A549 (cell line): ENCODE results near the gene ACTN1. TPM values are rescaled to one million over a fixed set of nuclear protein-coding genes. Genes with fewer than 3 reads are reported as not detected.

Experiments
- ATAC-seq, 2 experiments: fragments of 200-7000 bp in 1 of 2; fragments of >200 bp in 1 of 2; cut with Nextera tagmentation in 1 of 2; cut with Tn5 transposase in 1 of 2; 3 replicates each; pipeline versions ENCODE4 v1.8.0 to v1.9.1; 2018 to 2020; ENCODE audit warnings: mild to moderate bottlenecking in 1 of 2, moderate library complexity in 1 of 2
- CTCF ChIA-PET: fragments of 300-600 bp; sonication (Branson Sonifier 250); formaldehyde crosslinking; extraction: SDS; loops from one replicate; lab custom pipeline; 2021; ENCODE audit warnings: antibody characterized with exemption, inconsistent platforms; lab: Yijun Ruan, JAX
- POLR2A ChIA-PET: fragments of 350-600 bp; formaldehyde crosslinking; extraction: SDS; loops from one replicate; lab custom pipeline; 2021; ENCODE audit warnings: antibody characterized with exemption, inconsistent platforms; lab: Yijun Ruan, JAX
- DNase-seq, 2 experiments: peaks; one replicate each; pipeline versions ENCODE4 v3.0.0 to v3.0.0-alpha.2; 2011 to 2016; ENCODE audit warnings: low read depth in 1 of 2, low spot score in 1 of 2
- FAIRE-seq: peaks from 2 replicates; lab custom pipeline; 2011; peaks lifted over from hg19 to GRCh38; lab: Jason Lieb, UNC
- H3K27ac ChIP-seq, 2 experiments: fragments of >200 bp; sonication (Bioruptor Twin); formaldehyde crosslinking; 3 replicates each; pipeline ENCODE4 v1.5.1; 2016 to 2017
- H3K4me1 ChIP-seq: fragments of >200 bp; sonication (Bioruptor Twin); formaldehyde crosslinking; 3 replicates; pipeline ENCODE4 v1.6.1; 2016
- H3K4me2 ChIP-seq: fragments of >200 bp; sonication (Bioruptor Twin); formaldehyde crosslinking; 3 replicates; pipeline ENCODE4 v1.6.1; 2016
- H3K4me3 ChIP-seq: fragments of >200 bp; sonication (Bioruptor Twin); formaldehyde crosslinking; 3 replicates; pipeline ENCODE4 v1.5.1; 2016
- H3K9me3 ChIP-seq: fragments of >200 bp; sonication (Bioruptor Twin); formaldehyde crosslinking; 3 replicates; pipeline ENCODE4 v1.6.1; 2016
- CHD2 ChIP-seq: fragments of 150-350 bp; IDR thresholded peaks from 2 replicates; pipeline ENCODE4 v1.6.1; 2014; ENCODE audit warnings: low read length; ENCODE audit not compliant: partially characterized antibody
- FOSB ChIP-seq: fragments of 250-450 bp; sonication (Bioruptor Pico); IDR thresholded peaks from 2 replicates; pipeline ENCODE4 v1.5.0; 2020; ENCODE audit warnings: mild to moderate bottlenecking, moderate library complexity
- HOXA7 ChIP-seq: fragments of 250-450 bp; sonication (Bioruptor Pico); IDR thresholded peaks from 2 replicates; pipeline ENCODE4 v1.5.0; 2020; ENCODE audit warnings: mild to moderate bottlenecking, moderate library complexity
- KDM1A ChIP-seq: fragments of 200-600 bp; sonication (generic); IDR thresholded peaks from 2 replicates; pipeline ENCODE4 v1.6.1; 2016; ENCODE audit warnings: low read depth, mild to moderate bottlenecking
- MAFK ChIP-seq: fragments of 450-650 bp; IDR thresholded peaks from 2 replicates; pipeline ENCODE4 v1.6.1; 2014; ENCODE audit not compliant: partially characterized antibody
- MAZ ChIP-seq: fragments of 150-350 bp; IDR thresholded peaks from 2 replicates; pipeline ENCODE4 v1.6.1; 2014; ENCODE audit warnings: antibody characterized with exemption, low read depth, low read length, borderline replicate concordance
- NPAS2 ChIP-seq: fragments of 250-450 bp; sonication (Bioruptor Pico); IDR thresholded peaks from 2 replicates; pipeline ENCODE4 v1.8.0; 2022; ENCODE audit warnings: mild to moderate bottlenecking, moderate library complexity, borderline replicate concordance
- PHF8 ChIP-seq: fragments of 200-600 bp; sonication (generic); IDR thresholded peaks from 2 replicates; pipeline ENCODE4 v1.6.1; 2016; ENCODE audit warnings: low read depth, mild to moderate bottlenecking, antibody characterized with exemption, moderate library complexity, borderline replicate concordance
- POLR2AphosphoS2 ChIP-seq: conservative IDR thresholded peaks from 2 replicates; pipeline ENCODE4 v1.6.1; 2012; ENCODE audit warnings: low read length, improper control_type of control experiment, inconsistent platforms
- RAD21 ChIP-seq, 2 experiments: fragments of >200 bp in 1 of 2; sonication (Bioruptor Twin) in 1 of 2; formaldehyde crosslinking in 1 of 2; IDR thresholded peaks in 1 of 2; conservative IDR thresholded peaks in 1 of 2; 2 replicates in 1 of 2; 3 replicates in 1 of 2; pipeline ENCODE4 v1.6.1; 2012 to 2018; ENCODE audit warnings: inconsistent platforms in 1 of 2
- TFCP2L1 ChIP-seq: fragments of 250-450 bp; sonication (Bioruptor Pico); IDR thresholded peaks from 2 replicates; pipeline ENCODE4 v1.5.0; 2021; ENCODE audit warnings: mild to moderate bottlenecking
- TP53 ChIP-seq: fragments of 250-450 bp; sonication (Bioruptor Pico); IDR thresholded peaks from 2 replicates; pipeline ENCODE4 v1.5.0; 2021; ENCODE audit warnings: mild to moderate bottlenecking, moderate library complexity
- ZFP36 ChIP-seq: fragments of 450-650 bp; IDR thresholded peaks from 2 replicates; pipeline ENCODE4 v1.6.1; 2014; ENCODE audit warnings: borderline replicate concordance; ENCODE audit not compliant: partially characterized antibody
- WGBS: methylation state at CpG from one replicate; pipeline ENCODE4 v1.1.6; 2017; ENCODE audit errors: missing lambda C conversion rate; 5-methylcytosine and 5-hydroxymethylcytosine counted together
- polyA plus RNA-seq, 4 experiments: library from polyadenylated mRNA; depleted of rRNA in 3 of 4; stranded (reverse); fragments of >200 nt; fragmentation: RNase III in 1 of 4; extraction: RNeasy Plus Mini Kit Qiagen cat#74134 plus additional on column Dnase treatment in 1 of 4; gene quantifications; 2 replicates in 3 of 4; 3 replicates in 1 of 4; pipeline ENCODE4 v1.2.3, GENCODE V29; 2011 to 2017
- TF ChIP-seq, protein P1 (sequence below): fragments of 250-450 bp; sonication (Bioruptor Pico); IDR thresholded peaks from 2 replicates; pipeline ENCODE4 v1.5.0; 2020; ENCODE audit warnings: low read depth, mild to moderate bottlenecking, moderate library complexity
- TF ChIP-seq, protein P2 (sequence below): IDR thresholded peaks from 2 replicates; pipeline ENCODE4 v1.6.1; 2012
- TF ChIP-seq, protein P3 (sequence below): IDR thresholded peaks from 2 replicates; pipeline ENCODE4 v1.6.1; 2012
- TF ChIP-seq, protein P4 (sequence below): fragments of >200 bp; sonication (Bioruptor Twin); formaldehyde crosslinking; IDR thresholded peaks from 2 replicates; pipeline ENCODE4 v1.6.1; 2016
- TF ChIP-seq, protein P5 (sequence below): fragments of >200 bp; sonication (Bioruptor Twin); formaldehyde crosslinking; IDR thresholded peaks from 3 replicates; pipeline ENCODE4 v1.6.1; 2016
- TF ChIP-seq, protein P6 (sequence below): fragments of 200-600 bp; sonication (generic); IDR thresholded peaks from 2 replicates; pipeline ENCODE4 v1.6.1; 2016; ENCODE audit warnings: antibody characterized with exemption, mild to moderate bottlenecking, moderate library complexity
- TF ChIP-seq, protein P7 (sequence below): fragments of 150-350 bp; IDR thresholded peaks from 2 replicates; pipeline ENCODE4 v1.6.1; 2014; ENCODE audit warnings: low read depth, mild to moderate bottlenecking, low read length

The ACTN1 gene
- polyA plus RNA-seq, 2 of the 4 experiments (the other 2 are of a cell fraction): 208 to 245 TPM

DNA sequence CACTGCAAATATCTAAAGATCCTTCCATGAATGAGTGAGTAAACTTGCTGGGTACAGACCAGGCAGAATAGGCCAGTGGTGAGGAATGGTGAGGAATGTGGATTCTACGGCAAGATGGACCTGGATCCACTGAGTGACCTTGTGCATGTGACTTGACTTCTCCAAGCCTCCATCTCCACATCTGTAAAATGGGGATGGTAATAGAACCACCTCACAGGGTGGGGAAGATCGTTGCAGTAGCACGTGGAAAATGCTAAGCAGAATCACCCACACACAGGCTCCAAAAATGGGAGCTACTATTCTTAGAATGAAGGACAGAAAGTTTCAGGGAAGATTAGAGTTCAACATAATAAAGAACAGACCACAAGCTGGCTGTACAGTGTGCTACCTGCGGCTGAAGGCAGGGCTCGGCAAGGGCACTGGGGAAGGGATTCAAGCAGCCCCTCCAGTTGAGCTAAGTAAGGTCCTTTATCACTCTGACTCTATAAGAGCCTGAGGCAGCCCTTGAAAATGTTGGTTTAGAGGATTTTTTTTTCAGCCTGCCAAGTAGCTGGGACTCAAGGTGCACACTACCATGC lies 47.5 kb downstream of the ACTN1 start:
- no peak overlapping the region for H3K27ac ChIP-seq
- no peak for FAIRE-seq
- peaks cover 58% of the 10 kb centered on the region for H3K4me1 ChIP-seq
- H3K4me3 ChIP-seq: no peak overlapping the region
- ChIA-PET POLR2A (interaction anchor here (0.6 kb wide), 1 partner anchor 176 kb away, joined by 3 read pairs; no protein-coding TSS in a partner anchor), CTCF (interaction anchor here (1.2 to 38.0 kb wide), 5 partner anchors 9 to 177 kb away, joined by 3 to 480 read pairs (median 33); no protein-coding TSS in a partner anchor)
- TF ChIP-seq MAZ: no peak
- no peak for TF ChIP-seq NPAS2 (CRISPR knock-in tag)
- TF ChIP-seq, protein P1, sequence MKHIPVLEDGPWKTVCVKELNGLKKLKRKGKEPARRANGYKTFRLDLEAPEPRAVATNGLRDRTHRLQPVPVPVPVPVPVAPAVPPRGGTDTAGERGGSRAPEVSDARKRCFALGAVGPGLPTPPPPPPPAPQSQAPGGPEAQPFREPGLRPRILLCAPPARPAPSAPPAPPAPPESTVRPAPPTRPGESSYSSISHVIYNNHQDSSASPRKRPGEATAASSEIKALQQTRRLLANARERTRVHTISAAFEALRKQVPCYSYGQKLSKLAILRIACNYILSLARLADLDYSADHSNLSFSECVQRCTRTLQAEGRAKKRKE: no peak
- TF ChIP-seq TP53 (CRISPR knock-in tag): no peak
- no peak for TF ChIP-seq KDM1A
- no peak for TF ChIP-seq POLR2AphosphoS2
- TF ChIP-seq, protein P2, sequence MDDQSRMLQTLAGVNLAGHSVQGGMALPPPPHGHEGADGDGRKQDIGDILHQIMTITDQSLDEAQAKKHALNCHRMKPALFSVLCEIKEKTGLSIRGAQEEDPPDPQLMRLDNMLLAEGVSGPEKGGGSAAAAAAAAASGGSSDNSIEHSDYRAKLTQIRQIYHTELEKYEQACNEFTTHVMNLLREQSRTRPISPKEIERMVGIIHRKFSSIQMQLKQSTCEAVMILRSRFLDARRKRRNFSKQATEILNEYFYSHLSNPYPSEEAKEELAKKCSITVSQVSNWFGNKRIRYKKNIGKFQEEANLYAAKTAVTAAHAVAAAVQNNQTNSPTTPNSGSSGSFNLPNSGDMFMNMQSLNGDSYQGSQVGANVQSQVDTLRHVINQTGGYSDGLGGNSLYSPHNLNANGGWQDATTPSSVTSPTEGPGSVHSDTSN: no peak
- no peak for TF ChIP-seq FOSB (CRISPR knock-in tag)
- TF ChIP-seq, protein P3, sequence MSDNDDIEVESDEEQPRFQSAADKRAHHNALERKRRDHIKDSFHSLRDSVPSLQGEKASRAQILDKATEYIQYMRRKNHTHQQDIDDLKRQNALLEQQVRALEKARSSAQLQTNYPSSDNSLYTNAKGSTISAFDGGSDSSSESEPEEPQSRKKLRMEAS: no peak
- no peak for TF ChIP-seq MAFK
- TF ChIP-seq PHF8: no peak
- TF ChIP-seq, protein P4, sequence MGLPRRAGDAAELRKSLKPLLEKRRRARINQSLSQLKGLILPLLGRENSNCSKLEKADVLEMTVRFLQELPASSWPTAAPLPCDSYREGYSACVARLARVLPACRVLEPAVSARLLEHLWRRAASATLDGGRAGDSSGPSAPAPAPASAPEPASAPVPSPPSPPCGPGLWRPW: no peak
- TF ChIP-seq, protein P5, sequence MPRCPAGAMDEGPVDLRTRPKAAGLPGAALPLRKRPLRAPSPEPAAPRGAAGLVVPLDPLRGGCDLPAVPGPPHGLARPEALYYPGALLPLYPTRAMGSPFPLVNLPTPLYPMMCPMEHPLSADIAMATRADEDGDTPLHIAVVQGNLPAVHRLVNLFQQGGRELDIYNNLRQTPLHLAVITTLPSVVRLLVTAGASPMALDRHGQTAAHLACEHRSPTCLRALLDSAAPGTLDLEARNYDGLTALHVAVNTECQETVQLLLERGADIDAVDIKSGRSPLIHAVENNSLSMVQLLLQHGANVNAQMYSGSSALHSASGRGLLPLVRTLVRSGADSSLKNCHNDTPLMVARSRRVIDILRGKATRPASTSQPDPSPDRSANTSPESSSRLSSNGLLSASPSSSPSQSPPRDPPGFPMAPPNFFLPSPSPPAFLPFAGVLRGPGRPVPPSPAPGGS: no peak
- TF ChIP-seq, protein P6, sequence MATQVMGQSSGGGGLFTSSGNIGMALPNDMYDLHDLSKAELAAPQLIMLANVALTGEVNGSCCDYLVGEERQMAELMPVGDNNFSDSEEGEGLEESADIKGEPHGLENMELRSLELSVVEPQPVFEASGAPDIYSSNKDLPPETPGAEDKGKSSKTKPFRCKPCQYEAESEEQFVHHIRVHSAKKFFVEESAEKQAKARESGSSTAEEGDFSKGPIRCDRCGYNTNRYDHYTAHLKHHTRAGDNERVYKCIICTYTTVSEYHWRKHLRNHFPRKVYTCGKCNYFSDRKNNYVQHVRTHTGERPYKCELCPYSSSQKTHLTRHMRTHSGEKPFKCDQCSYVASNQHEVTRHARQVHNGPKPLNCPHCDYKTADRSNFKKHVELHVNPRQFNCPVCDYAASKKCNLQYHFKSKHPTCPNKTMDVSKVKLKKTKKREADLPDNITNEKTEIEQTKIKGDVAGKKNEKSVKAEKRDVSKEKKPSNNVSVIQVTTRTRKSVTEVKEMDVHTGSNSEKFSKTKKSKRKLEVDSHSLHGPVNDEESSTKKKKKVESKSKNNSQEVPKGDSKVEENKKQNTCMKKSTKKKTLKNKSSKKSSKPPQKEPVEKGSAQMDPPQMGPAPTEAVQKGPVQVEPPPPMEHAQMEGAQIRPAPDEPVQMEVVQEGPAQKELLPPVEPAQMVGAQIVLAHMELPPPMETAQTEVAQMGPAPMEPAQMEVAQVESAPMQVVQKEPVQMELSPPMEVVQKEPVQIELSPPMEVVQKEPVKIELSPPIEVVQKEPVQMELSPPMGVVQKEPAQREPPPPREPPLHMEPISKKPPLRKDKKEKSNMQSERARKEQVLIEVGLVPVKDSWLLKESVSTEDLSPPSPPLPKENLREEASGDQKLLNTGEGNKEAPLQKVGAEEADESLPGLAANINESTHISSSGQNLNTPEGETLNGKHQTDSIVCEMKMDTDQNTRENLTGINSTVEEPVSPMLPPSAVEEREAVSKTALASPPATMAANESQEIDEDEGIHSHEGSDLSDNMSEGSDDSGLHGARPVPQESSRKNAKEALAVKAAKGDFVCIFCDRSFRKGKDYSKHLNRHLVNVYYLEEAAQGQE: no peak
- no peak for TF ChIP-seq CHD2
- TF ChIP-seq, all 56 proteins: peak for 0
- 90% methylated on average over 5 of the region's 5 CpGs for WGBS
- no peak for ATAC-seq
- DNase-seq: no peak
- H3K4me2 ChIP-seq: no peak overlapping the region
- H3K9me3 ChIP-seq: peaks cover under 1% of the 10 kb centered on the region; the same call in 1 of the 3 replicates

DNA sequence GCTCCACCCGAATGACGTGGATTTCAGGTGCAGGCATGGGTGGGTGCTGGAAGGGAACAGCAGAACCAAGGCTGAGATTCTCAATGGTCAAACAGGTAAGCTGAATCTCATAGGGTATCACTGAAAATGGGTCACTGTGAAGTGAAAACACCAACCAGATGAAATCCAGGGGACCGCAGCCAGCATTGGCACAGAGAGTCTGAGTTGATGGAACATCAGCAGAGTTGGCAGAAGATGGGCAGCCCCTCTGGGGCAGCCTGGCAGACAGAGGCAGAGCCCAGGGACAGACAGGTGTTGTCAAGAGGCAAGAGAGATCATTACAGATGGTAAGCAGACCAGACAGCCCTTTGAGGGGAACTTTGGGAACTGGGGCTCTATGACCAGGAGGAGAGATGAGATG lies 48.0 kb downstream of the ACTN1 start:
- 94% methylated on average over 3 of the region's 3 CpGs for WGBS
- H3K4me2 ChIP-seq: no peak overlapping the region
- DNase-seq: no peak
- H3K9me3 ChIP-seq: peaks cover 6% of the 10 kb centered on the region; the same call in 2 of the 3 replicates
- peaks cover 53% of the 10 kb centered on the region for H3K4me1 ChIP-seq
- ChIA-PET CTCF (interaction anchor here (1.0 to 38.0 kb wide), 4 partner anchors 13 to 198 kb away, joined by 3 to 480 read pairs (median 82); no protein-coding TSS in a partner anchor), POLR2A (no interaction called here)
- FAIRE-seq: no peak
- no peak overlapping the region for H3K27ac ChIP-seq
- TF ChIP-seq, protein P3: no peak
- TF ChIP-seq, protein P7, sequence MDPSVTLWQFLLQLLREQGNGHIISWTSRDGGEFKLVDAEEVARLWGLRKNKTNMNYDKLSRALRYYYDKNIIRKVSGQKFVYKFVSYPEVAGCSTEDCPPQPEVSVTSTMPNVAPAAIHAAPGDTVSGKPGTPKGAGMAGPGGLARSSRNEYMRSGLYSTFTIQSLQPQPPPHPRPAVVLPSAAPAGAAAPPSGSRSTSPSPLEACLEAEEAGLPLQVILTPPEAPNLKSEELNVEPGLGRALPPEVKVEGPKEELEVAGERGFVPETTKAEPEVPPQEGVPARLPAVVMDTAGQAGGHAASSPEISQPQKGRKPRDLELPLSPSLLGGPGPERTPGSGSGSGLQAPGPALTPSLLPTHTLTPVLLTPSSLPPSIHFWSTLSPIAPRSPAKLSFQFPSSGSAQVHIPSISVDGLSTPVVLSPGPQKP: no peak
- no peak for TF ChIP-seq RAD21 (conservative IDR thresholded peaks at IDR 0.05 in 1 of 2, IDR thresholded peaks at IDR 0.05 in 1 of 2)
- no peak for TF ChIP-seq ZFP36
- TF ChIP-seq POLR2AphosphoS2: no peak
- TF ChIP-seq HOXA7: no peak
- no peak for TF ChIP-seq TFCP2L1
- H3K4me3 ChIP-seq: no peak overlapping the region
- ATAC-seq: no peak
